HEK293T (cell line): ENCODE data around the gene BMP6.

Experiments
- CTCF ChIA-PET: fragments of 350-600 bp; formaldehyde crosslinking; extraction: SDS; loops from one replicate; lab custom pipeline; 2021; ENCODE audit warnings: antibody characterized with exemption, inconsistent platforms; lab: Yijun Ruan, JAX
- POLR2A ChIA-PET: fragments of 350-600 bp; formaldehyde crosslinking; extraction: SDS; loops from one replicate; lab custom pipeline; 2020; ENCODE audit warnings: antibody characterized with exemption, inconsistent platforms; lab: Yijun Ruan, JAX
- DNase-seq: peaks from one replicate; pipeline ENCODE4 v3.0.0; 2012; ENCODE audit warnings: mixed read lengths; ENCODE audit errors: extremely low spot score
- ARNT ChIP-seq: fragments of 450-650 bp; IDR thresholded peaks from 2 replicates; pipeline ENCODE4 v1.6.1; 2017; ENCODE audit warnings: mild to moderate bottlenecking
- BHLHE40 ChIP-seq: fragments of 450-650 bp; IDR thresholded peaks from 2 replicates; pipeline ENCODE4 v1.6.1; 2016; ENCODE audit warnings: mild to moderate bottlenecking, moderate library complexity, borderline replicate concordance
- CTBP1 ChIP-seq: fragments of 450-650 bp; IDR thresholded peaks from 2 replicates; pipeline ENCODE4 v1.6.1; 2016; ENCODE audit warnings: borderline replicate concordance
- ELF4 ChIP-seq: fragments of 450-650 bp; IDR thresholded peaks from 2 replicates; pipeline ENCODE4 v1.6.1; 2017; ENCODE audit warnings: antibody characterized with exemption
- FOXA1 ChIP-seq: fragments of 450-650 bp; IDR thresholded peaks from 2 replicates; pipeline ENCODE4 v1.6.1; 2016; ENCODE audit warnings: mild to moderate bottlenecking
- FOXK2 ChIP-seq: fragments of 450-650 bp; IDR thresholded peaks from 2 replicates; pipeline ENCODE4 v1.6.1; 2016; ENCODE audit warnings: mild to moderate bottlenecking
- FOXM1 ChIP-seq: fragments of 450-650 bp; IDR thresholded peaks from 2 replicates; pipeline ENCODE4 v1.6.1; 2017; ENCODE audit warnings: mild to moderate bottlenecking, borderline replicate concordance
- HDGF ChIP-seq: fragments of 450-650 bp; IDR thresholded peaks from 2 replicates; pipeline ENCODE4 v1.6.1; 2017; ENCODE audit warnings: antibody characterized with exemption, borderline replicate concordance
- L3MBTL2 ChIP-seq: fragments of 450-650 bp; conservative IDR thresholded peaks from 2 replicates; pipeline ENCODE4 v1.6.1; 2016; ENCODE audit warnings: mild to moderate bottlenecking
- LEF1 ChIP-seq: fragments of 450-650 bp; IDR thresholded peaks from 2 replicates; pipeline ENCODE4 v1.6.1; 2017; ENCODE audit warnings: mild to moderate bottlenecking, borderline replicate concordance
- NFRKB ChIP-seq: fragments of 450-650 bp; IDR thresholded peaks from 2 replicates; pipeline ENCODE4 v1.6.1; 2016; ENCODE audit warnings: mild to moderate bottlenecking, moderate library complexity
- PKNOX1 ChIP-seq: fragments of 450-650 bp; IDR thresholded peaks from 2 replicates; pipeline ENCODE4 v1.6.1; 2016
- SP1 ChIP-seq: fragments of 450-650 bp; IDR thresholded peaks from 2 replicates; pipeline ENCODE4 v1.6.1; 2017
- SUZ12 ChIP-seq: fragments of 450-650 bp; IDR thresholded peaks from 2 replicates; pipeline ENCODE4 v1.6.1; 2016; ENCODE audit warnings: mild to moderate bottlenecking
- TARDBP ChIP-seq: fragments of 450-650 bp; IDR thresholded peaks from 2 replicates; pipeline ENCODE4 v1.6.1; 2016
- ZNF384 ChIP-seq: fragments of 450-650 bp; IDR thresholded peaks from 2 replicates; pipeline ENCODE4 v1.6.1; 2016

BMP6 gene

GRCh38 chr6:7703148-7703680 is 22.7 kb upstream of the BMP6 start:
- TF ChIP-seq CTBP1 (no peak), PKNOX1 (no peak), TARDBP (no peak), NFRKB (no peak), ARNT (no peak), BHLHE40 (no peak), ZNF384 (no peak), SUZ12 (no peak), ELF4 (no peak), FOXA1 (no peak), FOXK2 (no peak), SP1 (no peak), L3MBTL2 (no peak), HDGF (no peak), FOXM1 (no peak), LEF1 (no peak)
- DNase-seq: no peak
- POLR2A ChIA-PET: no interaction called here
- CTCF ChIA-PET: no interaction called here

- TF ChIP-seq ELF4 (no peak), ZNF384 (no peak), HDGF (no peak), L3MBTL2 (no peak), SUZ12 (no peak), FOXM1 (no peak), PKNOX1 (no peak), SP1 (no peak), ARNT (no peak), NFRKB (no peak), FOXA1 (no peak), CTBP1 (no peak), FOXK2 (no peak), BHLHE40 (no peak), TARDBP (no peak), LEF1 (no peak)
- DNase-seq: no peak
- ChIA-PET CTCF (no interaction called here), POLR2A (no interaction called here)
Measured at GRCh38 chr6:7705483-7705882, 20.4 kb upstream of the BMP6 start.

DNA sequence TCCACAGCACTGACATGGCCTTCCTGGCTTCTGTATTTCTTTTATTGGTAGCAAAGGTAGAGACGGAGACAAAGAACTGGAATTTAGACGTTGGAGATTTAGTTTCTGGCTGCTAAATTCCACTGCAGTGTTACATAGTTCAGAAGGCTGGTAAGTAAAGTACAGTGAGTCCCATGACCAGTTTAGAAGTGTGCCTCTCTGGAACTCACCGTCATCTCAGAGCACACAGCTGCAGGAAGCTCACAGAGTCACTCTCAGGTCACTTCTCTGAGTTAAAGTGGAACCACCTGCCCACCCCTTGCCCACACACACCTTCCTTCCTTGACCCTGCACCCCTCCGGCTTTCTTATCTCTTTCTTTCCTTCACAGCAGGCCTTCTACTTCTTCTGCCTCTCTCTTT is 19.6 kb upstream of the BMP6 start:
- POLR2A ChIA-PET: no interaction called here

GRCh38 chr6:7707787-7708186 is 18.1 kb upstream of the BMP6 start:
- CTCF ChIA-PET: no interaction called here
- DNase-seq: no peak
- POLR2A ChIA-PET: no interaction called here
- TF ChIP-seq PKNOX1 (no peak), LEF1 (no peak), BHLHE40 (no peak), FOXA1 (no peak), SUZ12 (no peak), FOXM1 (no peak), TARDBP (no peak), CTBP1 (no peak), FOXK2 (no peak), ARNT (no peak), SP1 (no peak), L3MBTL2 (no peak), HDGF (no peak)

More for the DNA sequence above, 19.6 kb upstream of the BMP6 start:
- TF ChIP-seq CTBP1 (no peak), ZNF384 (no peak), HDGF (no peak), PKNOX1 (no peak), SUZ12 (no peak), SP1 (no peak), FOXA1 (no peak), LEF1 (no peak), TARDBP (no peak), ELF4 (no peak)
- no peak for DNase-seq
- CTCF ChIA-PET: no interaction called here

GRCh38 chr6:7719364-7719850 is 6.5 kb upstream of the BMP6 start:
- TF ChIP-seq NFRKB (no peak), BHLHE40 (no peak), TARDBP (no peak), FOXA1 (no peak), FOXK2 (no peak), HDGF (no peak), ELF4 (no peak), SP1 (no peak), L3MBTL2 (no peak), ZNF384 (no peak), CTBP1 (no peak), ARNT (no peak), LEF1 (no peak), PKNOX1 (no peak), FOXM1 (no peak), SUZ12 (no peak)
- DNase-seq: no peak
- CTCF ChIA-PET: no interaction called here
- POLR2A ChIA-PET: no interaction called here
